ENCODE results near the gene TRMT6. TPM values are rescaled to one million over a fixed set of nuclear protein-coding genes. Genes with fewer than 3 reads are reported as not detected.

TRMT6 gene
- total RNA-seq, 2 experiments from 2014 or later = 12.5 to 18.9 TPM

GRCh38 chr20:5974531-5974930 lies 24.2 kb upstream of the TRMT6 start:
- CTCF ChIA-PET = no interaction called here

GRCh38 chr20:5973971-5974370 lies 23.6 kb upstream of the TRMT6 start:
- H3K36me3 Mint-ChIP-seq = peaks cover 48% of the 10 kb centered on the region
- no peak for DNase-seq
- ATAC-seq = no peak
- CTCF ChIA-PET = no interaction called here
- H3K4me3 Mint-ChIP-seq = no peak overlapping the region
- H3K27me3 Mint-ChIP-seq = no peaks in the 10 kb centered on the region
- H3K9me3 Mint-ChIP-seq (ENCODE audit: low read depth) = no peaks in the 10 kb centered on the region
- no peak overlapping the region for H3K27ac Mint-ChIP-seq
- H3K4me1 Mint-ChIP-seq = no peaks in the 10 kb centered on the region

More at GRCh38 chr20:5974531-5974930, 24.2 kb upstream of the TRMT6 start:
- Mint-ChIP-seq H3K4me1 (no peaks in the 10 kb centered on the region), H3K27me3 (no peaks in the 10 kb centered on the region), H3K27ac (no peak overlapping the region), H3K36me3 (peaks cover 51% of the 10 kb centered on the region), H3K9me3 (ENCODE audit: low read depth) (no peaks in the 10 kb centered on the region), H3K4me3 (no peak overlapping the region)
- no peak for DNase-seq
- no peak for ATAC-seq

- H3K27ac Mint-ChIP-seq = no peak overlapping the region
- no peaks in the 10 kb centered on the region for H3K27me3 Mint-ChIP-seq
- CTCF ChIA-PET = interaction anchor here (0.8 to 1.2 kb wide), 2 partner anchors 9 to 444 kb away, joined by 3 to 5 read pairs; no protein-coding TSS in a partner anchor
- H3K4me3 Mint-ChIP-seq = no peak overlapping the region
- H3K4me1 Mint-ChIP-seq = no peaks in the 10 kb centered on the region
- peaks cover 42% of the 10 kb centered on the region for H3K36me3 Mint-ChIP-seq
- DNase-seq = no peak
- H3K9me3 Mint-ChIP-seq (ENCODE audit: low read depth) = no peaks in the 10 kb centered on the region
- ATAC-seq = no peak
Observed at GRCh38 chr20:5973172-5973571, 22.8 kb upstream of the TRMT6 start.

GRCh38 chr20:5971203-5971602 lies 20.9 kb upstream of the TRMT6 start:
- no peak for ATAC-seq

GRCh38 chr20:5970381-5970780 lies 20.0 kb upstream of the TRMT6 start:
- Mint-ChIP-seq H3K4me1 (no peaks in the 10 kb centered on the region), H3K36me3 (peaks cover 50% of the 10 kb centered on the region), H3K27ac (no peak overlapping the region), H3K9me3 (ENCODE audit: low read depth) (no peaks in the 10 kb centered on the region), H3K27me3 (no peaks in the 10 kb centered on the region), H3K4me3 (no peak overlapping the region)
- CTCF ChIA-PET = no interaction called here
- DNase-seq = no peak
- ATAC-seq = no peak

More at GRCh38 chr20:5971203-5971602, 20.9 kb upstream of the TRMT6 start:
- CTCF ChIA-PET = interaction anchor here (0.5 kb wide), 1 partner anchor 404 kb away, joined by 3 read pairs; no protein-coding TSS in a partner anchor
- Mint-ChIP-seq H3K27me3 (no peaks in the 10 kb centered on the region), H3K9me3 (ENCODE audit: low read depth) (no peaks in the 10 kb centered on the region), H3K4me1 (no peaks in the 10 kb centered on the region), H3K36me3 (peaks cover 44% of the 10 kb centered on the region), H3K4me3 (no peak overlapping the region), H3K27ac (no peak overlapping the region)
- DNase-seq = no peak

GRCh38 chr20:5969940-5970339 lies 19.6 kb upstream of the TRMT6 start:
- ATAC-seq (no peak), DNase-seq (no peak)
- Mint-ChIP-seq H3K27ac (no peak overlapping the region), H3K27me3 (no peaks in the 10 kb centered on the region), H3K9me3 (ENCODE audit: low read depth) (no peaks in the 10 kb centered on the region), H3K4me3 (no peak overlapping the region), H3K4me1 (no peaks in the 10 kb centered on the region), H3K36me3 (peaks cover 51% of the 10 kb centered on the region)
- CTCF ChIA-PET = no interaction called here

GRCh38 chr20:5969348-5969935 lies 19.1 kb upstream of the TRMT6 start:
- ATAC-seq (no peak), DNase-seq (no peak)
- CTCF ChIA-PET = no interaction called here
- Mint-ChIP-seq H3K9me3 (ENCODE audit: low read depth) (no peaks in the 10 kb centered on the region), H3K36me3 (peaks cover 53% of the 10 kb centered on the region), H3K27ac (no peak overlapping the region), H3K4me3 (no peak overlapping the region), H3K27me3 (no peaks in the 10 kb centered on the region), H3K4me1 (no peaks in the 10 kb centered on the region)

GRCh38 chr20:5968462-5968861 lies 18.1 kb upstream of the TRMT6 start:
- Mint-ChIP-seq H3K27ac (no peak overlapping the region), H3K36me3 (peaks cover 49% of the 10 kb centered on the region), H3K4me3 (no peak overlapping the region), H3K9me3 (ENCODE audit: low read depth) (no peaks in the 10 kb centered on the region), H3K27me3 (no peaks in the 10 kb centered on the region), H3K4me1 (no peaks in the 10 kb centered on the region)
- CTCF ChIA-PET = no interaction called here
- ATAC-seq (no peak), DNase-seq (no peak)

GRCh38 chr20:5967469-5967868 lies 17.1 kb upstream of the TRMT6 start:
- H3K27ac Mint-ChIP-seq = no peak overlapping the region
- H3K4me3 Mint-ChIP-seq = no peak overlapping the region
- no peaks in the 10 kb centered on the region for H3K27me3 Mint-ChIP-seq
- DNase-seq (no peak), ATAC-seq (no peak)
- H3K9me3 Mint-ChIP-seq (ENCODE audit: low read depth) = no peaks in the 10 kb centered on the region
- peaks cover 3% of the 10 kb centered on the region for H3K4me1 Mint-ChIP-seq
- peaks cover 48% of the 10 kb centered on the region for H3K36me3 Mint-ChIP-seq
- CTCF ChIA-PET = no interaction called here

GRCh38 chr20:5949943-5950270 lies 426 bp downstream of the TRMT6 start:
- peaks cover 63% of the 10 kb centered on the region for H3K36me3 Mint-ChIP-seq
- H3K27me3 Mint-ChIP-seq = peaks cover 2% of the 10 kb centered on the region
- H3K9me3 Mint-ChIP-seq (ENCODE audit: low read depth) = no peaks in the 10 kb centered on the region
- H3K4me1 Mint-ChIP-seq = peaks cover 75% of the 10 kb centered on the region
- H3K4me3 Mint-ChIP-seq = peak overlapping the region; percentile 83
- ATAC-seq (no peak), DNase-seq (no peak)
- peak overlapping the region; percentile 91 for H3K27ac Mint-ChIP-seq
- CTCF ChIA-PET = no interaction called here

GRCh38 chr20:5947276-5947675 lies 3.1 kb downstream of the TRMT6 start:
- Mint-ChIP-seq H3K36me3 (peaks cover 58% of the 10 kb centered on the region), H3K27me3 (peaks cover 2% of the 10 kb centered on the region), H3K27ac (peak overlapping the region; percentile 69), H3K9me3 (ENCODE audit: low read depth) (no peaks in the 10 kb centered on the region), H3K4me3 (peak overlapping the region; percentile 29), H3K4me1 (peaks cover 60% of the 10 kb centered on the region)
- CTCF ChIA-PET = interaction anchor here (1.2 to 1.8 kb wide), 2 partner anchors 55 to 159 kb away, joined by 4 to 5 read pairs; no protein-coding TSS in a partner anchor
- ATAC-seq (peak; percentile 24), DNase-seq (peak; percentile 74)

GRCh38 chr20:5945963-5946362 lies 4.4 kb downstream of the TRMT6 start:
- peak overlapping the region; percentile 13 for H3K27ac Mint-ChIP-seq
- H3K27me3 Mint-ChIP-seq = peaks cover 2% of the 10 kb centered on the region
- no peaks in the 10 kb centered on the region for H3K9me3 Mint-ChIP-seq (ENCODE audit: low read depth)
- H3K4me1 Mint-ChIP-seq = peaks cover 49% of the 10 kb centered on the region
- DNase-seq (no peak), ATAC-seq (no peak)
- H3K36me3 Mint-ChIP-seq = peaks cover 55% of the 10 kb centered on the region
- H3K4me3 Mint-ChIP-seq = no peak overlapping the region
- CTCF ChIA-PET = interaction anchor here (1.8 kb wide), 1 partner anchor 57 kb away, joined by 5 read pairs; no protein-coding TSS in a partner anchor

GRCh38 chr20:5938456-5939029 lies 11.8 kb downstream of the TRMT6 start:
- no peak for ATAC-seq
- Mint-ChIP-seq H3K27ac (no peak overlapping the region), H3K4me3 (no peak overlapping the region), H3K9me3 (ENCODE audit: low read depth) (no peaks in the 10 kb centered on the region), H3K27me3 (no peaks in the 10 kb centered on the region), H3K4me1 (no peaks in the 10 kb centered on the region), H3K36me3 (peaks cover 20% of the 10 kb centered on the region)
- CTCF ChIA-PET = no interaction called here
- DNase-seq = no peak

- Mint-ChIP-seq H3K36me3 (peaks cover 10% of the 10 kb centered on the region), H3K4me1 (no peaks in the 10 kb centered on the region), H3K4me3 (no peak overlapping the region), H3K27me3 (no peaks in the 10 kb centered on the region), H3K9me3 (ENCODE audit: low read depth) (no peaks in the 10 kb centered on the region), H3K27ac (no peak overlapping the region)
- no peak for ATAC-seq
- no peak for DNase-seq
- CTCF ChIA-PET = no interaction called here
Observed at GRCh38 chr20:5936238-5936637, 14.1 kb downstream of the TRMT6 start.
